Measurements from ENCODE around the gene CAMKK2. TPM values are rescaled to one million over a fixed set of nuclear protein-coding genes. Genes with fewer than 3 reads are reported as not detected.

CAMKK2 gene
- total RNA-seq, 1 experiment from 2014 or later, result 26.7 TPM

- ChIA-PET POLR2A (ENCODE audit: unreplicated experiment) (no interaction called here), CTCF (no interaction called here)
- Histone ChIP-seq H3K27me3 (ENCODE audit: insufficient read depth, low read depth) (no peaks in the 10 kb centered on the region), H2AFZ (no peak overlapping the region), H3K9me2 (ENCODE audit: insufficient read depth) (no peaks in the 10 kb centered on the region), H3K9me3 (ENCODE audit: insufficient read depth, low read depth) (no peaks in the 10 kb centered on the region), H3F3A (ENCODE audit: insufficient read depth, low read depth) (no peaks in the 10 kb centered on the region), H3K4me2 (no peak overlapping the region), H3K4me1 (replicated peaks; ENCODE audit: insufficient read depth) (no peaks in the 10 kb centered on the region), H3K36me3 (ENCODE audit: low read depth) (no peaks in the 10 kb centered on the region), H3K4me3 (no peak overlapping the region), H3K79me2 (ENCODE audit: low read depth) (no peaks in the 10 kb centered on the region), H3K27ac (no peak overlapping the region), H4K20me1 (ENCODE audit: insufficient read depth) (no peaks in the 10 kb centered on the region)
- no peak for DNase-seq
- TF ChIP-seq CTCF (conservative IDR thresholded peaks at IDR 0.05) (no peak), EZH2 (IDR thresholded peaks at IDR 0.05; ENCODE audit: low read depth) (no peak)
- intact Hi-C loops (cut with micrococcal nuclease; ENCODE audit: unreplicated experiment), result no loop called here
- BruUV-seq (replicated peaks), result no TSS peak
Measured at GRCh38 chr12:121263206-121263935, 33.1 kb downstream of the CAMKK2 start.

- H3K4me2 ChIP-seq, result no peak overlapping the region
- CTCF ChIA-PET, result no interaction called here
- no peak for TF ChIP-seq CTCF (conservative IDR thresholded peaks at IDR 0.05)
- no peak for TF ChIP-seq EZH2 (IDR thresholded peaks at IDR 0.05; ENCODE audit: low read depth)
- BruUV-seq (replicated peaks), result no TSS peak
- H3K27me3 ChIP-seq (ENCODE audit: insufficient read depth, low read depth), result no peaks in the 10 kb centered on the region
- no peaks in the 10 kb centered on the region for H3F3A ChIP-seq (ENCODE audit: insufficient read depth, low read depth)
- no peaks in the 10 kb centered on the region for H3K36me3 ChIP-seq (ENCODE audit: low read depth)
- no peaks in the 10 kb centered on the region for H3K4me1 ChIP-seq (replicated peaks; ENCODE audit: insufficient read depth)
- no peaks in the 10 kb centered on the region for H3K79me2 ChIP-seq (ENCODE audit: low read depth)
- POLR2A ChIA-PET (ENCODE audit: unreplicated experiment), result no interaction called here
- H3K4me3 ChIP-seq, result no peak overlapping the region
- DNase-seq, result no peak
- no peaks in the 10 kb centered on the region for H3K9me2 ChIP-seq (ENCODE audit: insufficient read depth)
- intact Hi-C loops (cut with micrococcal nuclease; ENCODE audit: unreplicated experiment), result no loop called here
- H2AFZ ChIP-seq, result no peak overlapping the region
- no peak overlapping the region for H3K27ac ChIP-seq
- no peaks in the 10 kb centered on the region for H3K9me3 ChIP-seq (ENCODE audit: insufficient read depth, low read depth)
- H4K20me1 ChIP-seq (ENCODE audit: insufficient read depth), result no peaks in the 10 kb centered on the region
Measured at GRCh38 chr12:121261398-121261797, 35.1 kb downstream of the CAMKK2 start.

GRCh38 chr12:121260091-121260490 lies 36.4 kb downstream of the CAMKK2 start:
- H3K4me3 ChIP-seq, result no peak overlapping the region
- no peaks in the 10 kb centered on the region for H3K4me1 ChIP-seq (replicated peaks; ENCODE audit: insufficient read depth)
- TF ChIP-seq EZH2 (IDR thresholded peaks at IDR 0.05; ENCODE audit: low read depth), result no peak
- TF ChIP-seq CTCF (conservative IDR thresholded peaks at IDR 0.05), result no peak
- no peaks in the 10 kb centered on the region for H3K9me3 ChIP-seq (ENCODE audit: insufficient read depth, low read depth)
- BruUV-seq (replicated peaks), result no TSS peak
- no peak overlapping the region for H3K4me2 ChIP-seq
- H3K9me2 ChIP-seq (ENCODE audit: insufficient read depth), result no peaks in the 10 kb centered on the region
- H3F3A ChIP-seq (ENCODE audit: insufficient read depth, low read depth), result no peaks in the 10 kb centered on the region
- no peaks in the 10 kb centered on the region for H3K27me3 ChIP-seq (ENCODE audit: insufficient read depth, low read depth)
- DNase-seq, result no peak
- H3K27ac ChIP-seq, result no peak overlapping the region
- H3K79me2 ChIP-seq (ENCODE audit: low read depth), result no peaks in the 10 kb centered on the region
- H3K36me3 ChIP-seq (ENCODE audit: low read depth), result no peaks in the 10 kb centered on the region
- intact Hi-C loops (cut with micrococcal nuclease; ENCODE audit: unreplicated experiment), result no loop called here
- POLR2A ChIA-PET (ENCODE audit: unreplicated experiment), result no interaction called here
- H2AFZ ChIP-seq, result no peak overlapping the region
- no peaks in the 10 kb centered on the region for H4K20me1 ChIP-seq (ENCODE audit: insufficient read depth)
- CTCF ChIA-PET, result no interaction called here

Data from PC-9 (cell line).